Measurements from ENCODE around the gene TELO2. TPM values are rescaled to one million over a fixed set of nuclear protein-coding genes. Genes with fewer than 3 reads are reported as not detected.

The TELO2 gene
- total RNA-seq, 4 donors from 2014 or later: 22.2 to 98.1 (median 49.6) TPM

GRCh38 chr16:1444730-1445517 is 48.2 kb upstream of the TELO2 start:
- H3K27me3 ChIP-seq: no peaks in the 10 kb centered on the region
- H3K27ac ChIP-seq: no peak overlapping the region
- TF ChIP-seq CTCF (IDR thresholded peaks at IDR 0.05): no peak
- no peaks in the 10 kb centered on the region for H3K9me3 ChIP-seq
- no peaks in the 10 kb centered on the region for H3K4me1 ChIP-seq
- WGBS, 2 donors (ENCODE audit: low coverage in 1 of 2): 85% methylated on average over 33 of the region's 48 CpGs; no CpG with 5 or more reads in 1 of the 2 donors
- peaks cover 0 to 11% (median 3%) of the 10 kb centered on the region in 4 donors for H3K36me3 ChIP-seq
- intact Hi-C loops (cut with DNase I; ENCODE audit: low total_unique reads) (no loop called here), in situ Hi-C loops (cut with MboI; ENCODE audit: low pct_ligation_motif_present in 1 of 4, low pct_unique_long_range_greater_than_20kb in 1 of 4, low sequenced_read_pairs in 3 of 4) (no loop called here)
- DNase-seq: no peak
- H3K4me3 ChIP-seq: no peak overlapping the region

- intact Hi-C loops (cut with DNase I; ENCODE audit: low total_unique reads) (no loop called here), in situ Hi-C loops (cut with MboI; ENCODE audit: low pct_ligation_motif_present in 1 of 4, low pct_unique_long_range_greater_than_20kb in 1 of 4, low sequenced_read_pairs in 3 of 4) (no loop called here)
- TF ChIP-seq EP300 (IDR thresholded peaks at IDR 0.05; ENCODE audit: low read depth): no peak
- no peak for TF ChIP-seq POLR2A (IDR thresholded peaks at IDR 0.05)
- TF ChIP-seq CTCF (IDR thresholded peaks at IDR 0.05): no peak
- TF ChIP-seq POLR2AphosphoS5 (IDR thresholded peaks at IDR 0.05): no peak
- no peak for DNase-seq
- no peaks in the 10 kb centered on the region for H3K4me1 ChIP-seq
- 72% methylated on average over 11 of the region's 25 CpGs; no CpG with 5 or more reads in 1 of the 2 donors for WGBS, 2 donors (ENCODE audit: low coverage in 1 of 2)
- no peak overlapping the region for H3K27ac ChIP-seq
- peaks cover 0 to 11% (median 3%) of the 10 kb centered on the region in 4 donors for H3K36me3 ChIP-seq
- no peaks in the 10 kb centered on the region for H3K9me3 ChIP-seq
- no peaks in the 10 kb centered on the region for H3K27me3 ChIP-seq
- H3K4me3 ChIP-seq: no peak overlapping the region
These were observed 47.5 kb upstream of the TELO2 start for GRCh38 chr16:1445518-1446203.

- H3K4me3 ChIP-seq: no peak overlapping the region
- TF ChIP-seq POLR2A (IDR thresholded peaks at IDR 0.05): no peak
- no peak for TF ChIP-seq POLR2AphosphoS5 (IDR thresholded peaks at IDR 0.05)
- TF ChIP-seq CTCF (IDR thresholded peaks at IDR 0.05): no peak
- no peak for TF ChIP-seq EP300 (IDR thresholded peaks at IDR 0.05; ENCODE audit: low read depth)
- intact Hi-C loops (cut with DNase I; ENCODE audit: low total_unique reads): no loop called here
- H3K36me3 ChIP-seq: peaks cover 0 to 17% (median 3%) of the 10 kb centered on the region in 4 donors
- no peaks in the 10 kb centered on the region for H3K9me3 ChIP-seq
- no peak for DNase-seq
- H3K4me1 ChIP-seq: no peaks in the 10 kb centered on the region
- WGBS, 2 donors (ENCODE audit: low coverage in 1 of 2): 90% methylated on average over 31 of the region's 41 CpGs; no CpG with 5 or more reads in 1 of the 2 donors
- no peak overlapping the region for H3K27ac ChIP-seq
- H3K27me3 ChIP-seq: no peaks in the 10 kb centered on the region
- in situ Hi-C loops (cut with MboI; ENCODE audit: low pct_ligation_motif_present in 1 of 4, low pct_unique_long_range_greater_than_20kb in 1 of 4, low sequenced_read_pairs in 3 of 4): no loop called here
These were observed 46.7 kb upstream of the TELO2 start for GRCh38 chr16:1446296-1447080.

- TF ChIP-seq CTCF (IDR thresholded peaks at IDR 0.05) (no peak), POLR2AphosphoS5 (IDR thresholded peaks at IDR 0.05) (no peak), EP300 (IDR thresholded peaks at IDR 0.05; ENCODE audit: low read depth) (no peak)
- peaks cover 0 to 19% (median 3%) of the 10 kb centered on the region in 4 donors for H3K36me3 ChIP-seq
- H3K27ac ChIP-seq: no peak overlapping the region
- H3K4me1 ChIP-seq: no peaks in the 10 kb centered on the region
- H3K9me3 ChIP-seq: no peaks in the 10 kb centered on the region
- no peak for DNase-seq
- H3K27me3 ChIP-seq: no peaks in the 10 kb centered on the region
- no peak overlapping the region for H3K4me3 ChIP-seq
- 92% methylated on average over 11 of the region's 11 CpGs; no CpG with 5 or more reads in 1 of the 2 donors for WGBS, 2 donors (ENCODE audit: low coverage in 1 of 2)
- intact Hi-C loops (cut with DNase I; ENCODE audit: low total_unique reads) (no loop called here), in situ Hi-C loops (cut with MboI; ENCODE audit: low pct_ligation_motif_present in 1 of 4, low pct_unique_long_range_greater_than_20kb in 1 of 4, low sequenced_read_pairs in 3 of 4) (no loop called here)
These were observed 45.2 kb upstream of the TELO2 start for GRCh38 chr16:1447965-1448364.
